SU-DHL-6 (cell line): ENCODE measurements around the gene WDPCP.

Source experiments
- H2AFZ ChIP-seq: fragments of 200-600 bp; sonication (generic); 2 replicates; pipeline ENCODE4 v1.6.1; 2014; ENCODE audit warnings: low read depth, mild to moderate bottlenecking, moderate library complexity, mixed read lengths, antibody characterized with exemption, low read length; ENCODE audit not compliant: severe bottlenecking
- H3F3A ChIP-seq: fragments of 200-600 bp; shearing (Covaris generic); 2 replicates; pipeline ENCODE4 v1.6.0; 2016; ENCODE audit warnings: antibody characterized with exemption, mild to moderate bottlenecking; ENCODE audit not compliant: insufficient read depth
- H3K27ac ChIP-seq: fragments of 200-600 bp; sonication (generic); 2 replicates; pipeline ENCODE4 v1.5.1; 2016; ENCODE audit warnings: low read depth, mild to moderate bottlenecking, low read length, moderate library complexity, mixed read lengths
- H3K27me3 ChIP-seq: fragments of 200-600 bp; sonication (generic), shearing (Covaris generic); 2 replicates; pipeline ENCODE4 v1.6.0; 2014; ENCODE audit warnings: mild to moderate bottlenecking, low read length
- H3K36me3 ChIP-seq: fragments of 200-600 bp; sonication (generic); 2 replicates; pipeline ENCODE4 v1.6.1; 2014; ENCODE audit warnings: mild to moderate bottlenecking, low read length, mixed read lengths
- H3K4me2 ChIP-seq: fragments of 300-600, 200-600 bp; shearing (Covaris generic), sonication (generic); 2 replicates; pipeline ENCODE4 v1.6.0; 2014; ENCODE audit warnings: low read length, low read depth, mild to moderate bottlenecking; ENCODE audit not compliant: poor library complexity, severe bottlenecking
- H3K4me3 ChIP-seq: fragments of 200-600 bp; sonication (generic); 2 replicates; pipeline ENCODE4 v1.5.1; 2014; ENCODE audit warnings: antibody characterized with exemption, low read length, mild to moderate bottlenecking, mixed read lengths; ENCODE audit not compliant: insufficient read depth, poor library complexity, severe bottlenecking
- H3K79me2 ChIP-seq: fragments of 200-600 bp; sonication (generic); 2 replicates; pipeline ENCODE4 v1.6.1; 2014; ENCODE audit warnings: mild to moderate bottlenecking, low read length, moderate library complexity; ENCODE audit not compliant: insufficient read depth
- H3K9ac ChIP-seq: fragments of 200-600 bp; sonication (generic); 2 replicates; pipeline ENCODE4 v1.7.0; 2014; ENCODE audit warnings: mild to moderate bottlenecking, low read length
- H3K9me2 ChIP-seq: fragments of 200-600 bp; sonication (generic); replicated peaks from 2 replicates; pipeline ENCODE4 v1.6.1; 2014; ENCODE audit warnings: low read length; ENCODE audit not compliant: insufficient read depth
- H3K9me3 ChIP-seq: fragments of 200-600 bp; sonication (generic); 2 replicates; pipeline ENCODE4 v1.6.1; 2014; ENCODE audit warnings: low read length, mixed read lengths; ENCODE audit not compliant: insufficient read depth
- H4K20me1 ChIP-seq: fragments of 200-600 bp; sonication (generic); 2 replicates; pipeline ENCODE4 v1.6.1; 2014; ENCODE audit warnings: low read depth, mild to moderate bottlenecking, antibody characterized with exemption, low read length, moderate library complexity, mixed read lengths
- CTCF ChIP-seq: fragments of 200-600 bp; sonication (generic); IDR thresholded peaks from one replicate; pipeline ENCODE4 v1.5.1; 2017; ENCODE audit warnings: antibody characterized with exemption, mild to moderate bottlenecking, low read length, moderate library complexity; ENCODE audit not compliant: insufficient read depth, poor library complexity, severe bottlenecking
- EZH2phosphoT487 ChIP-seq: fragments of 200-600 bp; sonication (generic), shearing (Covaris generic); conservative IDR thresholded peaks from 2 replicates; pipeline ENCODE4 v1.6.1; 2018; ENCODE audit warnings: mild to moderate bottlenecking, antibody characterized with exemption, low read length, moderate library complexity, mixed read lengths

The WDPCP gene

GRCh38 chr2:63486861-63487290 is 101.4 kb downstream of the WDPCP start:
- Histone ChIP-seq H3K27me3 (no peaks in the 10 kb centered on the region), H3K79me2 (no peaks in the 10 kb centered on the region), H3K9ac (no peak overlapping the region), H3K27ac (no peak overlapping the region), H3K36me3 (no peaks in the 10 kb centered on the region), H3K4me3 (no peak overlapping the region), H3K9me3 (no peaks in the 10 kb centered on the region), H3F3A (no peaks in the 10 kb centered on the region), H3K4me2 (no peak overlapping the region), H4K20me1 (no peaks in the 10 kb centered on the region), H2AFZ (no peak overlapping the region), H3K9me2 (no peaks in the 10 kb centered on the region)
- no peak for TF ChIP-seq CTCF
- no peak for TF ChIP-seq EZH2phosphoT487

- H3K79me2 ChIP-seq = no peaks in the 10 kb centered on the region
- H3K27ac ChIP-seq = no peak overlapping the region
- no peak overlapping the region for H3K9ac ChIP-seq
- no peaks in the 10 kb centered on the region for H3F3A ChIP-seq
- H3K9me2 ChIP-seq = no peaks in the 10 kb centered on the region
- no peaks in the 10 kb centered on the region for H3K9me3 ChIP-seq
- no peaks in the 10 kb centered on the region for H3K36me3 ChIP-seq
- no peak overlapping the region for H3K4me2 ChIP-seq
- no peaks in the 10 kb centered on the region for H4K20me1 ChIP-seq
- H3K27me3 ChIP-seq = no peaks in the 10 kb centered on the region
- H3K4me3 ChIP-seq = no peak overlapping the region
- no peak overlapping the region for H2AFZ ChIP-seq
- no peak for TF ChIP-seq CTCF
- TF ChIP-seq EZH2phosphoT487 = no peak
Measured at GRCh38 chr2:63484901-63485300, 103.4 kb downstream of the WDPCP start.

- Histone ChIP-seq H3K9ac (no peak overlapping the region), H3K36me3 (no peaks in the 10 kb centered on the region), H4K20me1 (no peaks in the 10 kb centered on the region), H3F3A (no peaks in the 10 kb centered on the region), H3K79me2 (no peaks in the 10 kb centered on the region), H3K27me3 (no peaks in the 10 kb centered on the region), H3K9me2 (no peaks in the 10 kb centered on the region), H3K27ac (no peak overlapping the region), H3K4me3 (no peak overlapping the region), H3K9me3 (no peaks in the 10 kb centered on the region), H2AFZ (no peak overlapping the region), H3K4me2 (no peak overlapping the region)
- TF ChIP-seq EZH2phosphoT487 = no peak
- no peak for TF ChIP-seq CTCF
Measured at GRCh38 chr2:63484481-63484880, 103.8 kb downstream of the WDPCP start.
